Neural cell (in vitro differentiated cells): ENCODE measurements around the gene GRIPAP1. TPM values are rescaled to one million over a fixed set of nuclear protein-coding genes. Genes with fewer than 3 reads are reported as not detected.

Experiments used
- H2AFZ ChIP-seq: fragments of 200-600, 300-800 bp; sonication (generic), shearing (Covaris generic); 2 replicates; pipeline ENCODE4 v1.6.0; 2014; ENCODE audit warnings: low read depth, mild to moderate bottlenecking, antibody characterized with exemption, low read length, moderate library complexity
- H3F3A ChIP-seq: fragments of 200-600 bp; shearing (Covaris generic); 2 replicates; pipeline ENCODE4 v1.6.1; 2016; ENCODE audit warnings: mild to moderate bottlenecking, moderate library complexity, mixed read lengths, antibody characterized with exemption, low read length; ENCODE audit not compliant: insufficient read depth, poor library complexity, severe bottlenecking
- H3K27ac ChIP-seq: fragments of 200-600, 300-800 bp; sonication (generic), shearing (Covaris generic); 2 replicates; pipeline ENCODE4 v1.5.1; 2014; ENCODE audit warnings: mild to moderate bottlenecking, low read length, moderate library complexity
- H3K27me3 ChIP-seq: fragments of 300-800, 200-600 bp; sonication (generic), shearing (Covaris generic); 2 replicates; pipeline ENCODE4 v1.6.0; 2014; ENCODE audit warnings: mild to moderate bottlenecking, low read depth, low read length, moderate library complexity; ENCODE audit not compliant: insufficient read depth
- H3K36me3 ChIP-seq: fragments of 300-800, 200-600 bp; sonication (generic), shearing (Covaris generic); 2 replicates; pipeline ENCODE4 v1.5.1; 2014; ENCODE audit warnings: mild to moderate bottlenecking, antibody characterized with exemption, low read length, moderate library complexity; ENCODE audit not compliant: insufficient read depth
- H3K4me2 ChIP-seq: fragments of 300-800, 200-600 bp; sonication (generic), shearing (Covaris generic); 2 replicates; pipeline ENCODE4 v1.6.0; 2014; ENCODE audit warnings: mild to moderate bottlenecking, low read length
- H3K4me3 ChIP-seq: fragments of 300-800, 200-600 bp; sonication (generic), shearing (Covaris generic); 2 replicates; pipeline ENCODE4 v1.5.1; 2014; ENCODE audit warnings: mild to moderate bottlenecking, low read length, moderate library complexity
- H3K79me2 ChIP-seq: fragments of 200-600 bp; shearing (Covaris generic); replicated peaks from 2 replicates; pipeline ENCODE4 v1.6.0; 2014; ENCODE audit warnings: mild to moderate bottlenecking, low read length, moderate library complexity; ENCODE audit not compliant: insufficient read depth
- H3K9ac ChIP-seq: fragments of 300-800, 200-600 bp; sonication (generic), shearing (Covaris generic); 2 replicates; pipeline ENCODE4 v1.6.1; 2016; ENCODE audit warnings: mild to moderate bottlenecking, low read length, mixed read lengths
- H3K9me2 ChIP-seq: fragments of 200-600 bp; shearing (Covaris generic); 2 replicates; pipeline ENCODE4 v1.6.1; 2016; ENCODE audit warnings: mild to moderate bottlenecking, low read length, mixed read lengths; ENCODE audit not compliant: insufficient read depth
- H3K9me3 ChIP-seq: fragments of 200-600, 300-800 bp; sonication (generic), shearing (Covaris generic); 2 replicates; pipeline ENCODE4 v1.6.1; 2016; ENCODE audit warnings: mild to moderate bottlenecking, mixed run types, low read length, moderate library complexity, mixed read lengths
- H4K20me1 ChIP-seq: fragments of 200-600 bp; shearing (Covaris generic); 2 replicates; pipeline ENCODE4 v1.6.1; 2016; ENCODE audit warnings: mild to moderate bottlenecking, mixed run types; ENCODE audit not compliant: insufficient read depth
- CTCF ChIP-seq: fragments of 450-650 bp; IDR thresholded peaks from 2 replicates; pipeline ENCODE4 v1.5.1; 2014; ENCODE audit warnings: antibody characterized with exemption, mild to moderate bottlenecking, moderate library complexity; ENCODE audit not compliant: poor library complexity, severe bottlenecking
- EP300 ChIP-seq: fragments of 450-650 bp; conservative IDR thresholded peaks from 2 replicates; pipeline ENCODE4 v1.6.1; 2014; ENCODE audit warnings: antibody characterized with exemption, mild to moderate bottlenecking, moderate library complexity; ENCODE audit not compliant: poor library complexity, severe bottlenecking
- EZH2 ChIP-seq: fragments of 200-600, 300-800 bp; shearing (Covaris generic), sonication (generic); IDR thresholded peaks from 2 replicates; pipeline ENCODE4 v1.6.1; 2014; ENCODE audit warnings: antibody characterized with exemption, low read length, borderline replicate concordance, mild to moderate bottlenecking; ENCODE audit not compliant: insufficient read depth, poor library complexity, severe bottlenecking
- MXI1 ChIP-seq: fragments of 450-650 bp; conservative IDR thresholded peaks from 2 replicates; pipeline ENCODE4 v1.6.1; 2014; ENCODE audit warnings: antibody characterized with exemption, mild to moderate bottlenecking; ENCODE audit not compliant: poor library complexity, severe bottlenecking
- POLR2AphosphoS5 ChIP-seq: IDR thresholded peaks from 2 replicates; pipeline ENCODE4 v1.6.1; 2012
- RAD21 ChIP-seq: fragments of 450-650 bp; conservative IDR thresholded peaks from 2 replicates; pipeline ENCODE4 v1.6.1; 2014; ENCODE audit warnings: antibody characterized with exemption, mild to moderate bottlenecking, moderate library complexity
- REST ChIP-seq: IDR thresholded peaks from 2 replicates; pipeline ENCODE4 v1.6.1; 2012; ENCODE audit warnings: borderline replicate concordance
- SMC3 ChIP-seq: fragments of 450-650 bp; conservative IDR thresholded peaks from 2 replicates; pipeline ENCODE4 v1.6.1; 2014; ENCODE audit warnings: antibody characterized with exemption, mild to moderate bottlenecking, moderate library complexity; ENCODE audit not compliant: poor library complexity
- TAF1 ChIP-seq: IDR thresholded peaks from 2 replicates; pipeline ENCODE4 v1.6.1; 2012; ENCODE audit warnings: low read depth
- polyA minus RNA-seq: library from RNA; depleted of rRNA, polyadenylated mRNA; stranded (reverse); fragments of >200 nt; gene quantifications from 2 replicates; pipeline ENCODE4 v1.2.3, GENCODE V29; 2014
- polyA plus RNA-seq: library from polyadenylated mRNA; depleted of rRNA; stranded (reverse); fragments of >200 nt; gene quantifications from 2 replicates; pipeline ENCODE4 v1.2.3, GENCODE V29; 2014

Gene GRIPAP1
- polyA plus RNA-seq = 134 and 138 TPM in 2 replicates
- polyA minus RNA-seq = 60.4 and 62.6 TPM in 2 replicates

- Histone ChIP-seq H3F3A (no peaks in the 10 kb centered on the region), H3K9me2 (no peaks in the 10 kb centered on the region), H3K9ac (peak within 1 kb of the TSS; percentile 89), H3K27ac (peak within 1 kb of the TSS; percentile 85), H3K27me3 (no peaks in the 10 kb centered on the region), H2AFZ (peak within 1 kb of the TSS; percentile 27), H3K4me3 (peak within 1 kb of the TSS; percentile 80), H3K4me2 (peak within 1 kb of the TSS; percentile 39), H3K79me2 (peaks cover 13% of the 10 kb centered on the region), H4K20me1 (no peaks in the 10 kb centered on the region), H3K9me3 (no peaks in the 10 kb centered on the region), H3K36me3 (no peaks in the 10 kb centered on the region)
- TF ChIP-seq TAF1 (peak; percentile 95), POLR2AphosphoS5 (peak; percentile 91), RAD21 (no peak), REST (peak; percentile 84), MXI1 (peak; percentile 5), SMC3 (no peak)
Observed at GRCh38 chrX:49002091-49002935, at the start of gene GRIPAP1. GRIPAP1 (minus strand) TSS chrX:49002264; CDS start chrX:49002229, 35 bp downstream.

GRCh38 chrX:49043987-49044281 is 41.9 kb upstream of the GRIPAP1 start:
- H3K4me2 ChIP-seq = no peak overlapping the region
- H3K36me3 ChIP-seq = no peaks in the 10 kb centered on the region
- TF ChIP-seq EZH2 (no peak), CTCF (no peak), EP300 (no peak), TAF1 (no peak), MXI1 (no peak), POLR2AphosphoS5 (no peak), SMC3 (no peak), RAD21 (no peak), REST (no peak)

More at GRCh38 chrX:49043987-49044281, 41.9 kb upstream of the GRIPAP1 start:
- no peak overlapping the region for H3K9ac ChIP-seq
- H3K27me3 ChIP-seq = no peaks in the 10 kb centered on the region
- peaks cover 6% of the 10 kb centered on the region for H3K79me2 ChIP-seq
- no peaks in the 10 kb centered on the region for H4K20me1 ChIP-seq
- H3K9me2 ChIP-seq = no peaks in the 10 kb centered on the region
- H3K9me3 ChIP-seq = no peaks in the 10 kb centered on the region
- H3F3A ChIP-seq = no peaks in the 10 kb centered on the region
- no peak overlapping the region for H2AFZ ChIP-seq
- H3K27ac ChIP-seq = peak overlapping the region; percentile 34
- H3K4me3 ChIP-seq = peak overlapping the region; percentile 77
